COR-L47 (cell line): Measurements from ENCODE around the gene ZNF618.

ENCODE experiments used
- DNase-seq: peaks from one replicate; lab custom pipeline; 2025; lab: John Stamatoyannopoulos, UW

ZNF618 gene

GRCh38 chr9:113912816-113913215 is 36.7 kb downstream of the ZNF618 start:
- no peak for DNase-seq

- DNase-seq = no peak
These were observed 37.5 kb downstream of the ZNF618 start for GRCh38 chr9:113913426-113914195.

GRCh38 chr9:113914517-113914916 is 38.4 kb downstream of the ZNF618 start:
- no peak for DNase-seq

- no peak for DNase-seq
These were observed 39.8 kb downstream of the ZNF618 start for GRCh38 chr9:113915817-113916434.

- DNase-seq = no peak
These were observed 40.8 kb downstream of the ZNF618 start for GRCh38 chr9:113916931-113917330.

- DNase-seq = no peak
These were observed 42.7 kb downstream of the ZNF618 start for GRCh38 chr9:113918697-113919350.

GRCh38 chr9:113919382-113919781 is 43.3 kb downstream of the ZNF618 start:
- DNase-seq = no peak

- no peak for DNase-seq
These were observed 43.8 kb downstream of the ZNF618 start for GRCh38 chr9:113919871-113920270.

- no peak for DNase-seq
These were observed 44.8 kb downstream of the ZNF618 start for GRCh38 chr9:113920872-113921271.

- no peak for DNase-seq
These were observed 45.4 kb downstream of the ZNF618 start for GRCh38 chr9:113921396-113921925.

GRCh38 chr9:113922160-113922559 is 46.1 kb downstream of the ZNF618 start:
- no peak for DNase-seq

- DNase-seq = no peak
These were observed 50.1 kb downstream of the ZNF618 start for GRCh38 chr9:113926211-113926610.

- DNase-seq = no peak
These were observed 51.2 kb downstream of the ZNF618 start for GRCh38 chr9:113927277-113927676.

- DNase-seq = no peak
These were observed 52.2 kb downstream of the ZNF618 start for GRCh38 chr9:113928269-113928668.

- DNase-seq = no peak
These were observed 53.7 kb downstream of the ZNF618 start for GRCh38 chr9:113929634-113930389.

- no peak for DNase-seq
These were observed 54.3 kb downstream of the ZNF618 start for GRCh38 chr9:113930390-113930783.

GRCh38 chr9:113931140-113931539 is 55.0 kb downstream of the ZNF618 start:
- DNase-seq = no peak

GRCh38 chr9:113931777-113932176 is 55.7 kb downstream of the ZNF618 start:
- no peak for DNase-seq

GRCh38 chr9:113932906-113933584 is 56.9 kb downstream of the ZNF618 start:
- no peak for DNase-seq

- DNase-seq = no peak
These were observed 57.6 kb downstream of the ZNF618 start for GRCh38 chr9:113933671-113934070.

- DNase-seq = no peak
These were observed 58.2 kb downstream of the ZNF618 start for GRCh38 chr9:113934167-113934828.
